Measurements from ENCODE around the gene DAO.

DAO gene

GRCh38 chr12:108876550-108876949 lies 3.3 kb upstream of the DAO start:
- no peak for DNase-seq

- no peak for DNase-seq
Measured at GRCh38 chr12:108881953-108882352, 2.1 kb downstream of the DAO start.

- DNase-seq = peak; percentile 52
Measured at GRCh38 chr12:108884116-108885012, 4.5 kb downstream of the DAO start.

GRCh38 chr12:108886873-108887629 lies 7.2 kb downstream of the DAO start:
- DNase-seq = no peak

GRCh38 chr12:108888031-108888430 lies 8.1 kb downstream of the DAO start:
- DNase-seq = no peak

- DNase-seq = no peak
Measured at GRCh38 chr12:108890208-108890607, 10.3 kb downstream of the DAO start.

GRCh38 chr12:108895220-108895802 lies 15.4 kb downstream of the DAO start:
- DNase-seq = no peak

- no peak for DNase-seq
Measured at GRCh38 chr12:108896336-108896735, 16.4 kb downstream of the DAO start.

GRCh38 chr12:108896817-108897216 lies 16.9 kb downstream of the DAO start:
- no peak for DNase-seq

GRCh38 chr12:108899145-108899544 lies 19.3 kb downstream of the DAO start:
- DNase-seq = no peak

GRCh38 chr12:108905725-108906124 lies 25.8 kb downstream of the DAO start:
- DNase-seq = no peak

GRCh38 chr12:108906971-108907370 lies 27.1 kb downstream of the DAO start:
- DNase-seq = no peak

GRCh38 chr12:108907839-108908351 lies 28.0 kb downstream of the DAO start:
- DNase-seq = no peak

GRCh38 chr12:108910336-108910735 lies 30.4 kb downstream of the DAO start:
- no peak for DNase-seq

- no peak for DNase-seq
Measured at GRCh38 chr12:108911915-108912314, 32.0 kb downstream of the DAO start.

- no peak for DNase-seq
Measured at GRCh38 chr12:108912361-108912760, 32.5 kb downstream of the DAO start.

- no peak for DNase-seq
Measured at GRCh38 chr12:108914121-108914531, 34.2 kb downstream of the DAO start.

GRCh38 chr12:108915632-108916133 lies 35.8 kb downstream of the DAO start:
- no peak for DNase-seq

- DNase-seq = no peak
Measured at GRCh38 chr12:108916336-108916735, 36.4 kb downstream of the DAO start.

GRCh38 chr12:108918206-108918605 lies 38.3 kb downstream of the DAO start:
- no peak for DNase-seq

GRCh38 chr12:108918960-108919642 lies 39.2 kb downstream of the DAO start:
- no peak for DNase-seq

GRCh38 chr12:108921946-108922345 lies 42.1 kb downstream of the DAO start:
- DNase-seq = no peak

GRCh38 chr12:108922918-108923317 lies 43.0 kb downstream of the DAO start:
- DNase-seq = no peak
